DMS53 treated with DMSO at 0.1 percent for 48 hours (cell line): Measurements from ENCODE around the gene DRG1.
"Not testable (repeated sequence)": the region's sequence is repeated elsewhere in the genome, so short reads cannot be mapped to it uniquely, and the experiment has no call there.

ENCODE experiments used
- DNase-seq: peaks from one replicate; lab custom pipeline; 2025; ENCODE audit not compliant: unreplicated experiment; lab: John Stamatoyannopoulos, UW

DRG1 gene

DNA sequence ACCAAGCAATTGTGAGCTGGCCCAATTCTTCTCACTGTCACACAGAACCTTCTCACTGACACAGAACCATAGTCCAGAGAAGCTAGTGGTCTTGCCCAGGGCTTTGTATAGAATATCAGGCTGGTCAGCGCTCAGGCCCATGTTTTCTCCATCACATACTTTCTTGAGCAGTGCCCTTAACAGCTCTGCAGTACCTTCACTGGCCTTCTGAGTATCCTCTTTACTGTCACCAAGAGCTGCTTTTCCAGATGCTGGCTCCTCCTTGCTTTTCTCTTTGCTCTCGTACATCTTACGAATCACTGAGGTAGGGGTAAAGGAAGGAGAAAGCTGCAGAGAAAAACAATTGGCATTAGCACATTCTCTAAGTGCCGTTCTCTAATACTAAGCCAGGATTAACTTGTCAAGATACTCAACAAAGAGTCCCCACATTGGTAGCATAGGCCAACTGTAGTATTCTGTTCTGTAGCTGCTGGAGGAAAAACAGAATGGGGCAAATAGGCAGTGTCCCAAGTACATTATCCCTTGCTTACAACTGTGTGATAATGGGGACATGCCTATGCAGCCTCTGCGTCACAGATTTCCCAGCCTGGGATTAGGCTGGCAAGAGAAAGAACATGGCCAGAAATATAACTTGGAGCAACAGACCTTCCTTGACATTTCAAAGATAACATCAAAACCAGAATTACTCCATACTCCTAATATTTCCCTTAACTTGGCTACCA, 43.5 kb downstream of the DRG1 start:
- DNase-seq: no peak

DNA sequence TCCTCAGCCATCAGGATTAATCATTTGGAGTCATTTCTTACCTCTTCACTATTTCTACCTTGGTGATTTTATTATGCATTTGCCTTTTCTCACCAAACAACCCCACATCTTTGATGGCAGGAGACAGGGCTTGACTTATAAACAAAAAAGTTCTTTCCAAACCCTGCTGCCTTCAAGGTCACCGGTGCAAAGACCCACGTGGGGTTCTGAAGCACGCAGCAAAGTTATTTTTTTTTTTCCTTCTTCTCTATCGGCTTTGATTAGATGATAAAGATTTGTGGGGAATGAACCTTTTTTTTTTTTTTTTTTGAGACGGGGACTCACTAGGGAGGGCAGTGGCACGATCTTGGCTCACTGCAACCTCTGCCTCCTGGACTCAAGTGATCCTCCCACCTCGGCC, 44.1 kb downstream of the DRG1 start:
- DNase-seq: no peak

DNA sequence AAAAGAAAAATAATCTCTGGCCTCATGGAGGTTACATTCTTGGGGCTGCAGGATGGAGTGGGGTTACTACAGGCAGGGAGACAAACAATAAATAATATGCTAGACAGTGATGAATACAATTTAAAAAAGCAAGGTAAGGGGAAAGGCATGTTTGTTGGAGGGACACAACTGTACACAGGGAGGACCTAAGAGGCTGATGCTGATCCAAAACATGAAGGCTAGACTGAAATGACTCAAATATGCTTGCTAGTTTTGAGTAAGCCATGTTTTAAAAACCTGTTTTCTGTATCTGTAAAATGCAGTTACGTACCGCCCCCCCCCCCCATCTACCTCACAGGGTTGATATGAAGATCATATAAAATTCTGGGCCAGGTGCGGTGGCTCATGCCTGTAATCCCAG, 46.2 kb downstream of the DRG1 start:
- no peak for DNase-seq

DNA sequence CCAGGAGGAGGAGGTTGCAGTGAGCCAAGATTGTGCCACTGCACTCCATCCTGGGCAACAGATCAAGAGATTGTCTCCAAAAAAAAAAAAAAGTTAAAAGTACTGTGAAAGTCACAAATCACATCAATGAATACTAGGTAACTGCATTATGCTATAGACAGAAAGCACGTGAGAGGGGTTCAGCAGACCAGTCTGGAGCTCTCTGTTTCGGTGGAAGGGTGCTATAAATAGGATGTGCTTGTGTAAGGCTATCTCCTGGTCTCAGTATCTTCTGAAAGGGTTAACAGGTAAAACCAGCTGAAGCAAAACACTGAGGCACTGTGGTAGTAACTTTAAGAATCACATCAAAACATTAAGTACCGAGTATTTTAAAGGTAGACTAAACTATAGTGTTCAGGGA, 46.8 kb downstream of the DRG1 start:
- DNase-seq: no peak

DNA sequence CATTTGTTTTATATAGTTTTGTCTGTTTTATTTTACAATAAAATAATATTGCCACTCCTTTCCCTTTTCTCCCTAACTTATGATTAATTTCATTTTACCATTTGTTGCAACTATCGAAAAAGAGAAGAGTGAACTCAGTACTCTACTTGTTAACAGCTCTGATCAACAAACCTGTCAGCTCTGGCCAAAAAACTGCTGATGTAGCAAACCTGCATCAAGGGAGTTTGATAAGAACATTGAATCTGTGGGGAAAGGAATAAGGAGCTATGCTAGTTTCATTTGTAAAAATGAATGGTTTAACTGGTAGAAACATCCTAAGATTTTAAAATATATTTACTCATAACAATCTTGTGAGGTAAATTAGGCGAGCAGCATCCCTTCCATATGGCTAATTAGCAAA, 47.4 kb downstream of the DRG1 start:
- DNase-seq: no peak

DNA sequence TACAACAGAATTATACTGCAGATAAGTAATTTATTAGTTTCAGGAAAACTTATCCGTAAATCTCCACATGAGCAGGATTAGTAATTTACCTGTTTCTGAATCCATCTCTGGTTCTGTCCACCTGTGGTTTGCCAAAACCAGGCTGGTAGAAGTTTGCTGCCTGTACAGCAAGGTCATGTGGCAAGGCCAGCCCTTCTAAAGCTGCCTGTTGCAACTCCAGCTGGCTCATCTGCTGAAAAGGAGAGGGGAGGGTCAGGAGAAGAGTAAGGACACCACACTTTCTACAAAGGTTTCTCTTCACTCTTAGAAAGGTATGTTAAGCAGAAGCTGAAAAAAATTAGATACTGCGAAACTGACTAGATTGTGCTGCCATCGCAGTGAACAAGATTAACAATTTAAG, 47.9 kb downstream of the DRG1 start:
- no peak for DNase-seq

DNA sequence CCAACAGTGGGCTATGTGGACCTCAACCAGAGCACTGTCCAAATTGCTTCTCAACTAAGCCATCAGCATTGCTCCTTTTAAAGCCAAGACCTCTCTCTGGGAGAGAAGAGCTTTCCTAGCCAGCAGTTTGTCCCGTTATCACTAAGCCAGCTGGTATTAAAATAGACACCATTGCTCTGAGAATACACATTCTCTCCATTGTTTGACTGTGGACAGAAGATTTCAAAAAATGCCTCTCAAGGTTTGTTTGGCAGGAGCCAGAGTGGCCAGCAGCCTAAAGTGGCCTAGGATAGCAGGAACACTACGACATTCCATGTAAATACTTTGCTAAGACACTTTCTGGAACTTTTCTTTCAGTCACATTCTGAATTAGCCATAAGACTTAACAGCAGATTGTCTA, 49.0 kb downstream of the DRG1 start:
- no peak for DNase-seq

DNA sequence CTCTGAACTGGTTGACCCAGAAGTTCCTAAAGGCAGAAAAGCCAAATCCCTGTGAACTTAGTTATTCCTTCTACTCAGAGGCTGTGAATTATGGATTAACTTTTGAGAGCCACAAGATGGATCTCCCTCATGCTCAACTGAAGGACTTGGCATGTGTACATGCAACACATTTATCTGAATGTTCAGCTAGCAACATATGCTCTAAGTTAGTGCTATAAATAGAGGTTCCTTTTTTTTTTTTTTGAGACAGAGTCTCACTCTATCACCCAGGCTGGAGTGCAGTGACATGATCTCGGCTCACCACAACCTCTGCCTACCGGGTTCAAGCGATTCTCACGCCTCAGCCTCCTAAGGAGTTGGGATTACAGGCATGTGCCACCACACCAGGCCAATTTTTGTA, 50.1 kb downstream of the DRG1 start:
- no peak for DNase-seq

DNA sequence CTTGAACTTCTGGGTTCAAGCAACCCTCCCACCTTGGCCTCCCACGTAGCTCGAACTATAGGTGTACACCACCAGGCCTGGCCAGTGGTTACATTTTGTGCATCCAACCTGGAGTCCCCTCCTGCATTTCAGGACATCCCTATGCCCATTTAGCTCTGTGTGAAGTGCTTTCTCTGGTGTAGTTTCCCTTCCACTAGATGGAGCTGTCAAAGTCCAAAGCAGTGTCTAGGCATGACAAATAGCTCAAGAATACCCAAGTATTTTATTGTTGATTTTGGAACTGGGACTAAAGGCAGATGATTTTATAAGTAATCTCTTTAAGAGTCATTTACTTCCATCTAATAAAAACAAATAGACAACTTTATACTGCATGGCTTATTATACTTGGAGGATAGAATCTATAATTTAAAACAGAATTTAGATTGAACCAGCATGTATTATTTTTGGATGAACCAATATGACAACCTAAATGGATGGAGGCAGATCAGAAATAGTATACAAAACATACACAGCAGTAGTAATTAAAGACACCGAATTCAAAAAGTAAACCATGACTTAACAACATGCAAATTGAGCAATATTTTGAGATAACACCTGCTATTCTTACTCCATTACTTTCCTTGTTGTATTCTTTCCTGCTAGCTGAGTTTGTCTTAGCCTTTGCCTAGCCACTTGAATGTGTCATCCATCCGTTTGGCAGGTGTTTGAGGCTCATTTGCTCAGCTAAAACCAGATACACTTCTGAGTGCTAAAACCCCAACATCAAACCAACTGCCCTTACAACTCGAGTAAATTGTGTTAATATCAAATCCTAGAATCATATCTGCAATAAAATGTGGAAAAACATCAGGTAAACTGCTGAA, 52.5 kb downstream of the DRG1 start:
- no peak for DNase-seq

DNA sequence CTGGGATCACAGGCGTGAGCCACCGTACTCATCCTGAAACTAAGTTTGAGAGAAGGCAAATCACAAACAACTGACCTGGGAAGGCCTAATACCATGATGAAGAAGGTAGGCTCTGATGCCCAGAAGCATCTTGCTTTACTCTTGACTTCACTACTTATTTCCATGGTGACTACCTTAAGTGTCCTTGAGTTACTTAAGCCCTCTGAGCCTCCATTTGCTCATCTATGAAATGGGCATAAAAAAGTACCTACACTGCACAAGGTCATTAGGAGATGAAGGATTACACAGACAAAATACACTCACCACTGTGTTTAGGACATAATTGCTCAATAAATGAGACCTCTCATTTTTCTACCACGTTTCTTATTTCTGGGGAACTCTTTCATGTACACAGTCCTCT, 62.3 kb downstream of the DRG1 start:
- DNase-seq: no peak

DNA sequence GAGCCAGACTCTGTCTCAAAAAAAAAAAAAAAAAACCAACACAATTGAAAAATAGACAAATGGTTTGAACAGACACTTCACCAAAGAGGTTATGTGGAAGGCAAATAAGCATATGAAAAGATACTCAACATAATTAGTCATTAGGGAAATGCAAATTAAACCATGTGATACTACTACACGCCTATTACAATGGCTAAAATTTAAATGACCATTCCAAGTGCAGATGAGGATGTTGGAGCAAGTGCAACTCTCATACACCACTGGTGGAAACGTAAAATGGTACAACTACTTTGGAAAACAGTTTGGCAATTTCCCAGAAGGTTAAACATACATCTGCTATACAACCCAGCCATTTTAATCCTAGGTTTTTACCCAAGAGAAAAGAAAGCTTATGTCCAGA, 65.9 kb downstream of the DRG1 start:
- DNase-seq: no peak

DNA sequence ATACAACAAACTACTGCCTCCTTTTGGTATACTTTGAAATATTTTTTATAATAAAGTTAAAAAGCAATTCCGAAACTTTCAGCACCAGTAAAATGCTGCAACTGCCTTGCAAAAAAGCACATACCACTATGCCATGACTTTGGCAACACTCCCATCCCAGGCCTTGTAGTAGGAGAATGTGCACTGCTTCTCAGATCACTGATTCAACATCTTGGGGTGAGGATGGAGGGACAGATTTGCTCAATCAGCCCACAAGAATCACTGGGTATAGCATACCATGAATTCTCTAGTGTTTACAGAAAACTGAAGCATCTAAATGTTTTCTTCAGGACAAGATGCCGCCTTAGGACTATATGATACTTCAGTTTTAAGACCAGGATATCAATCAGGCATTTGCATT, 75.3 kb downstream of the DRG1 start:
- DNase-seq: no peak

DNA sequence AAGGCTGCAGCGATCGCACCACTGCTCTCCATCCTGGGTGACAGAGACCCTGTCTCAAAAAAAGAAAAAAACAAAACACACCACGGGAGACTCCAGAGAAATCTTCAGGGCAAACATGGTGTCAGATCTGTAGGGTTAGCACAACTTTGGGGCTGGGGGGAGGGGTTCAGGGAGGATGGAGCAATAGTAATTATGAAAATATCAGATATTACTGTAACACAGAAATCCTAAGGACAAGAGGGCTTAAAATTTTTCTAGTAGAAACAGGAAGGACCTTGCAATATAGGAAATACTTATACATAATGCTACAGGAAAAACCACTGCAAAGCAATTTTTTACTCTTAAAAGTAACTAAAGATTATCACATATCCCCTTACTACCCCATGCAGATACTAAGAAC, 76.4 kb downstream of the DRG1 start:
- no peak for DNase-seq

DNA sequence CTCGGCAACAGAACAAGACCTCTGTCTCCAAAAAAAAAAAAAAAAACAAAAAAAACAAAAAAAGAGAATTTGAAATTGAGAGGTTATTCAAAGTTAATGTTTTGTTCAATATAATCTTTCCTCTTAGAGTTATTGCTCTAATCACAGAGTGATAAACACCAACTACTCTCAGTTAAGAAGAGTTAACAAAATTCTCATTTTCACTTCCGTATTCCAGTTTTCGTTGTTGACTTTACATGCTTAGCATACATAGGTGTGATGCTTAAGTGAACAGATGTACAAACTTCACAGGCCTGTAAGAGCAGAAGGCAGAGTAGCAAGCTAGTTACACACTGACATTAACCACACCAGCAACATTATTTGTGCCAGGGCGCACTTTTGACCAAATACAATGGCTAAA, 77.9 kb downstream of the DRG1 start:
- DNase-seq: no peak

DNA sequence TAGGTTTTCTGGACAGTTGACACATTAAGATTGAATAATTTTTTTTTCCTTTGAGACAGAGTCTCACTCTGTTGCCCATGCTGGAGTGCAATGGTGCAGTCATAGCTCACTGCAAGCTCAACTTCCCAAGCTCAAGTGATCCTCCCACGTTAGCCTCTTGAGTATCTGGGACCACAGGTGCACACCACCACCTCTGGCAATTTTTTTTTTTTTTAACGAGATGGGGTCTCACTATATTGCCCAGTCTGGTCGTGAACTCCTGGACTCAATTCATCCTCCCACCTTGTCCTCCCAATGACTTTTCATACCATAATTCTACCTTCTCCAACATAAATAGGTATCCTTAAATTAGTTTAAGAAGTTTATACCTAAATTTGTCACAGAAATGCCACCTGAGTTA, 81.7 kb downstream of the DRG1 start:
- no peak for DNase-seq

DNA sequence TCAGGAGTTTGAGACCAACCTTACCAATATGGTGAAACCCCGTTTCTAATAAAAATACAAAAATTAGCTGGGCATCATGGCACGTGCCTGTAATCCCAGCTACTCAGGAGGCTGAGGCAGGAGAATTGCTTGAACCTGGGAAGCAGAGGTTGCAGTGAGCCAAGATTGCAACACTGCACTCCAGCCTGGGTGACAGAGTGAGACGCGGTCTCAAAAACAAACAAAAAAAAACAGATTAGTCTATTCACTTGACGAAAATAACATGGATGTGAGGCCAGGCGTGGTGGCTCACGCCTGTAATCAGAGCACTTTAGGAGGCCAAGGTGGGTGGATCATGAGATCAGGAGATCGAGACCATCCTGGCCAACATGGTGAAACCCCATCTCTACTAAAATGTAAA, 83.1 kb downstream of the DRG1 start:
- DNase-seq: not testable (repeated sequence)
